Left ventricle myocardium superior (tissue), 1 donor: Measurements from ENCODE around the gene DCUN1D2. TPM values are rescaled to one million over a fixed set of nuclear protein-coding genes. Genes with fewer than 3 reads are reported as not detected.

ENCODE experiments used
- ATAC-seq: fragments of 200-7000 bp; cut with Tn5 transposase; one replicate; pipeline ENCODE4 v1.9.1; 2020; ENCODE audit warnings: mild to moderate bottlenecking, moderate library complexity
- DNase-seq: peaks from one replicate; pipeline ENCODE4 v3.0.0-alpha.2; 2020
- intact Hi-C: fragments of 100-400 bp; cut with micrococcal nuclease; formaldehyde crosslinking; loops from one replicate; pipeline ENCODE4 v1.11.0; 2022
- total RNA-seq: library from RNA; stranded (reverse); fragmentation: NEBNext Ultra II Directional; extraction: Animal tissue kit (Norgen Biotek cat#: 25700); gene quantifications from one replicate; pipeline ENCODE4 v1.2.1, GENCODE V29; 2021
- donor health status: DM: no; HTN: yes; CAD: no; lungs with severe emphysema.

Gene DCUN1D2
- total RNA-seq, 1 donor from 2014 or later = 242 TPM

GRCh38 chr13:113497217-113497616 is 6.7 kb upstream of the DCUN1D2 start:
- DNase-seq (peak; percentile 18), ATAC-seq (no peak)
- intact Hi-C loops = no loop called here

- DNase-seq (peak; percentile 42), ATAC-seq (peak; percentile 50)
- intact Hi-C loops = no loop called here
Measured at GRCh38 chr13:113495494-113496210, 5.1 kb upstream of the DCUN1D2 start.

GRCh38 chr13:113493315-113493951 is 2.9 kb upstream of the DCUN1D2 start:
- ATAC-seq (no peak), DNase-seq (no peak)
- intact Hi-C loops = no loop called here

- intact Hi-C loops = no loop called here
- DNase-seq = no peak
Measured at GRCh38 chr13:113491982-113492381, 1.5 kb upstream of the DCUN1D2 start.

GRCh38 chr13:113491418-113491883 is 940 bp upstream of the DCUN1D2 start:
- ATAC-seq = peak; percentile 42
- intact Hi-C loops = no loop called here
- peak; percentile 60 for DNase-seq

More at GRCh38 chr13:113491982-113492381, 1.5 kb upstream of the DCUN1D2 start:
- ATAC-seq = no peak

GRCh38 chr13:113489549-113490495 is 689 bp downstream of the DCUN1D2 start:
- ATAC-seq (peak; percentile 1), DNase-seq (no peak)
- intact Hi-C loops = no loop called here

GRCh38 chr13:113489171-113489548 is 1.4 kb downstream of the DCUN1D2 start:
- ATAC-seq = no peak
- DNase-seq = no peak
- intact Hi-C loops = no loop called here

GRCh38 chr13:113488283-113488682 is 2.2 kb downstream of the DCUN1D2 start:
- ATAC-seq (no peak), DNase-seq (no peak)
- intact Hi-C loops = no loop called here

GRCh38 chr13:113486698-113487097 is 3.8 kb downstream of the DCUN1D2 start:
- intact Hi-C loops = no loop called here
- no peak for DNase-seq
- ATAC-seq = no peak

- intact Hi-C loops = no loop called here
- DNase-seq (no peak), ATAC-seq (peak; percentile 34)
Measured at GRCh38 chr13:113485545-113485944, 5.0 kb downstream of the DCUN1D2 start.

GRCh38 chr13:113483504-113484293 is 6.8 kb downstream of the DCUN1D2 start:
- intact Hi-C loops = no loop called here
- DNase-seq = no peak
- ATAC-seq = peak; percentile 68

- no peak for DNase-seq
- peak; percentile 4 for ATAC-seq
- intact Hi-C loops = no loop called here
Measured at GRCh38 chr13:113483081-113483480, 7.4 kb downstream of the DCUN1D2 start.

- ATAC-seq (no peak), DNase-seq (no peak)
- intact Hi-C loops = no loop called here
Measured at GRCh38 chr13:113479179-113479578, 11.3 kb downstream of the DCUN1D2 start.

- DNase-seq (no peak), ATAC-seq (no peak)
- intact Hi-C loops = no loop called here
Measured at GRCh38 chr13:113477724-113478123, 12.8 kb downstream of the DCUN1D2 start.

- intact Hi-C loops = no loop called here
- DNase-seq (no peak), ATAC-seq (no peak)
Measured at GRCh38 chr13:113476811-113477210, 13.7 kb downstream of the DCUN1D2 start.

- no peak for DNase-seq
- intact Hi-C loops = no loop called here
- peak; percentile 13 for ATAC-seq
Measured at GRCh38 chr13:113475911-113476310, 14.6 kb downstream of the DCUN1D2 start.

GRCh38 chr13:113475280-113475679 is 15.2 kb downstream of the DCUN1D2 start:
- DNase-seq (no peak), ATAC-seq (no peak)
- intact Hi-C loops = no loop called here

GRCh38 chr13:113474179-113474578 is 16.3 kb downstream of the DCUN1D2 start:
- intact Hi-C loops = no loop called here
- ATAC-seq = peak; percentile 67
- peak; percentile 60 for DNase-seq
